NCI-H2029 treated with DMSO at 0.1 percent for 48 hours (cell line): ENCODE results near the gene RAB11FIP3.

ENCODE experiments used
- DNase-seq: peaks from one replicate; lab custom pipeline; 2025; lab: John Stamatoyannopoulos, UW

Gene RAB11FIP3

GRCh38 chr16:533391-534123 lies 108.1 kb downstream of the RAB11FIP3 start:
- DNase-seq: no peak

- no peak for DNase-seq
Observed at GRCh38 chr16:534135-534534, 108.7 kb downstream of the RAB11FIP3 start.

GRCh38 chr16:534856-535445 lies 109.5 kb downstream of the RAB11FIP3 start:
- DNase-seq: no peak

- DNase-seq: no peak
Observed at GRCh38 chr16:535446-536405, 110.3 kb downstream of the RAB11FIP3 start.

GRCh38 chr16:536746-537145 lies 111.3 kb downstream of the RAB11FIP3 start:
- DNase-seq: no peak

GRCh38 chr16:537415-538335 lies 112.2 kb downstream of the RAB11FIP3 start:
- DNase-seq: no peak

GRCh38 chr16:539901-540530 lies 114.6 kb downstream of the RAB11FIP3 start:
- no peak for DNase-seq

GRCh38 chr16:540645-541340 lies 115.3 kb downstream of the RAB11FIP3 start:
- no peak for DNase-seq

GRCh38 chr16:543301-544164 lies 118.1 kb downstream of the RAB11FIP3 start:
- DNase-seq: no peak

- DNase-seq: no peak
Observed at GRCh38 chr16:544517-544916, 119.1 kb downstream of the RAB11FIP3 start.

- DNase-seq: no peak
Observed at GRCh38 chr16:546909-547770, 121.7 kb downstream of the RAB11FIP3 start.

- no peak for DNase-seq
Observed at GRCh38 chr16:548586-548985, 123.1 kb downstream of the RAB11FIP3 start.

GRCh38 chr16:549544-550263 lies 124.3 kb downstream of the RAB11FIP3 start:
- DNase-seq: no peak

- no peak for DNase-seq
Observed at GRCh38 chr16:551210-551609, 125.8 kb downstream of the RAB11FIP3 start.

GRCh38 chr16:552171-552570 lies 126.7 kb downstream of the RAB11FIP3 start:
- DNase-seq: no peak

GRCh38 chr16:553601-554296 lies 128.3 kb downstream of the RAB11FIP3 start:
- DNase-seq: no peak

GRCh38 chr16:554297-554621 lies 128.8 kb downstream of the RAB11FIP3 start:
- DNase-seq: no peak
